ENCODE measurements around the gene TRABD2B. TPM values are rescaled to one million over a fixed set of nuclear protein-coding genes. Genes with fewer than 3 reads are reported as not detected.

Gene TRABD2B
- polyA plus RNA-seq, 6 donors from 2014 or later = not detected

- no peak overlapping the region for H3K27ac Mint-ChIP-seq
- H3K36me3 Mint-ChIP-seq = no peaks in the 10 kb centered on the region
- DNase-seq (no peak), ATAC-seq (ENCODE audit: low read depth in 2 of 2) (no peak)
- H3K4me1 Mint-ChIP-seq = no peaks in the 10 kb centered on the region
- no peaks in the 10 kb centered on the region for H3K9me3 Mint-ChIP-seq
- peaks cover 7 to 14% (median 12%) of the 10 kb centered on the region in 3 donors for H3K27me3 Mint-ChIP-seq
- H3K4me3 Mint-ChIP-seq = no peak overlapping the region
Measured at GRCh38 chr1:47893412-47893811, 103.8 kb downstream of the TRABD2B start.

DNA sequence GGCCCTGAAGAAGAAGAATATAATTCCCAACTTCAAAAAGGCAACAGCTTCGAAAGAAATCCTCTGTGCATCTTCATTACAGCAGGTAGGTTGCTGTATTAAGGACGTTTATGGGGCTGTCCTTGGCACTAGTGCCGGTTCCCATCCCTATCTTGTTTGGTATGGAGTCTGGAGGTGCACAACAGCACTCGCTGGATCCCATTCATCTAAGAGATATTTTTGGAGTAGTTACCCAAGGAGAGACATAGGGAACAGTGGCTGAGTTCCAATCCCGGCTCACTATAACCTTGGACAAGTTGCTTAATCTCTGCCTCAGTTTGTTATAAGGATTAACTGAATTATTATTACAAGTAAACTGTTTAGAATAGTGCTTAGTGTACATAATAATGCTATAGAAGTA lies 106.4 kb downstream of the TRABD2B start:
- H3K27me3 Mint-ChIP-seq = peaks cover 8 to 20% (median 14%) of the 10 kb centered on the region in 3 donors
- H3K4me3 Mint-ChIP-seq = no peak overlapping the region
- ATAC-seq (ENCODE audit: low read depth in 2 of 2) = no peak
- DNase-seq = no peak
- H3K4me1 Mint-ChIP-seq = no peaks in the 10 kb centered on the region
- H3K27ac Mint-ChIP-seq = no peak overlapping the region
- no peaks in the 10 kb centered on the region for H3K9me3 Mint-ChIP-seq
- no peaks in the 10 kb centered on the region for H3K36me3 Mint-ChIP-seq

- Mint-ChIP-seq H3K4me3 (no peak overlapping the region), H3K36me3 (no peaks in the 10 kb centered on the region)
- DNase-seq = no peak
Measured at GRCh38 chr1:47888294-47888629, 108.9 kb downstream of the TRABD2B start.

GRCh38 chr1:47887475-47888293 lies 109.5 kb downstream of the TRABD2B start:
- no peak for ATAC-seq (ENCODE audit: low read depth in 2 of 2)
- H3K4me3 Mint-ChIP-seq = no peak overlapping the region
- H3K27ac Mint-ChIP-seq = no peak overlapping the region
- peaks cover 0 to 4% (median 0%) of the 10 kb centered on the region in 7 donors for H3K9me3 Mint-ChIP-seq
- no peaks in the 10 kb centered on the region for H3K36me3 Mint-ChIP-seq
- H3K27me3 Mint-ChIP-seq = peaks cover 14 to 15% (median 15%) of the 10 kb centered on the region in 3 donors
- no peaks in the 10 kb centered on the region for H3K4me1 Mint-ChIP-seq
- no peak for DNase-seq

More at GRCh38 chr1:47888294-47888629, 108.9 kb downstream of the TRABD2B start:
- Mint-ChIP-seq H3K27me3 (peaks cover 14 to 15% (median 15%) of the 10 kb centered on the region in 3 donors), H3K27ac (no peak overlapping the region), H3K4me1 (no peaks in the 10 kb centered on the region), H3K9me3 (peaks cover 0 to 4% (median 0%) of the 10 kb centered on the region in 7 donors)
- ATAC-seq (ENCODE audit: low read depth in 2 of 2) = no peak

DNA sequence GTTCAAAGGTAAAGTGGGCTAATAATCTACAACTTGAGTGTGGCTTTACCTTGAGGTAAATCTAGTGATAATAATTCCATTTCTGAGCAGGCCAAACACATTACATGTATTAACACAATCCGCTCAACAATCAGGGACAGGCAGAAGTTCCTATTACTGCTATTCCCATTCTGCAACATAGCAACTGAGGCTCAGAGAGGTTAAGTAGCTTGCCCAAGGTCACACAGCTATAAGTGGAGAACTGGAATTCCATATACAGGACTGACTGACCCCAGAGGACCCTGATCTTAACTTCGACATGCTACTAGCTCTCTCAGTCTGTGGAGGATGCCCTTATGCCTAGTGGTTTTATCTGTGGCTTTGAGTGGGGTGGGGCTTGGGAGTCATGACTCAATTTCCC lies 110.1 kb downstream of the TRABD2B start:
- DNase-seq (no peak), ATAC-seq (ENCODE audit: low read depth in 2 of 2) (no peak)
- Mint-ChIP-seq H3K9me3 (peaks cover 0 to 4% (median 0%) of the 10 kb centered on the region in 7 donors), H3K4me3 (no peak overlapping the region), H3K27ac (no peak overlapping the region), H3K36me3 (no peaks in the 10 kb centered on the region), H3K4me1 (no peaks in the 10 kb centered on the region), H3K27me3 (peaks cover 15 to 20% (median 15%) of the 10 kb centered on the region in 3 donors)

GRCh38 chr1:47886141-47886540 lies 111.0 kb downstream of the TRABD2B start:
- H3K4me1 Mint-ChIP-seq = no peaks in the 10 kb centered on the region
- no peak overlapping the region for H3K27ac Mint-ChIP-seq
- DNase-seq (no peak), ATAC-seq (ENCODE audit: low read depth in 2 of 2) (no peak)
- H3K36me3 Mint-ChIP-seq = no peaks in the 10 kb centered on the region
- H3K27me3 Mint-ChIP-seq = peaks cover 15 to 21% (median 15%) of the 10 kb centered on the region in 3 donors
- peaks cover 0 to 4% (median 0%) of the 10 kb centered on the region in 7 donors for H3K9me3 Mint-ChIP-seq
- no peak overlapping the region for H3K4me3 Mint-ChIP-seq

DNA sequence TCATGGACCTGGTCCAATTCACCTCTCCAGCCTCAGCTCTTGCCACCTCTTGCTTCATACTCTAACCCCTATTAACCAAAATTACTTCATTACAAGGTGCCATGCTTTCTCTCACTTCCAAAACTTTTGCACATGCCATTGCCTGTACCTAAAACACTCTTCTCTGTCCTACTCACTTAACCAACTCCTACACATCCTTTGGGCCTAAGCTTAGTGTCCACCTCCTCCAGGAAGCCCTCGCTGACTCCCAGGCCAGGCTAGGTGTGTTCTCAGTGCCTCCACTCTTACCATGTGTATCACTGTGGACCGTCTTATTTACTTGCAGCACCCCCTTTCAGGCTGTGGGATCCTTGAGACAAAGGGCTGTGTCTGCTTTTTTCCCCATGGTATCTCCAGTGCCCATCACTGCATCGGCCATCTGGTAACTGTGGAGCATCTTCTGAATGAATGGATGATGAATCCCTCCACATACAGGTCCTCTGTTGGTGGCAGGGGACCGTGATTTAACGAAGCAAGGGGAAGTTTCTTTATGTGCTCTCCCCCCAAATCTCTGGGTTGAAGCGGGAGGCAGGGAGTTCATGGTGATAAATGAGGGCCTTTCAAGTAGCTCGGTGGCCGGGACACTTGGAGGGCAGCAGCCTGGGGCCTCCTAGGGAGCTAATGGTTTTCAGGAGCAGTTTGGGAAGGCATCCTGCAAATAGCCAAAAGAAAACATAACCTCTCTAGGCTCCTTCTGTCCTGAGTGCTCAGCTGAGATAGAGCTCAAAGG lies 111.9 kb downstream of the TRABD2B start:
- no peaks in the 10 kb centered on the region for H3K4me1 Mint-ChIP-seq

GRCh38 chr1:47883963-47884362 lies 113.2 kb downstream of the TRABD2B start:
- ATAC-seq (ENCODE audit: low read depth in 2 of 2) (no peak), DNase-seq (no peak)
- Mint-ChIP-seq H3K27me3 (peaks cover 10 to 20% (median 14%) of the 10 kb centered on the region in 3 donors), H3K27ac (no peak overlapping the region), H3K9me3 (peaks cover 0 to 4% (median 0%) of the 10 kb centered on the region in 7 donors), H3K36me3 (no peaks in the 10 kb centered on the region), H3K4me1 (no peaks in the 10 kb centered on the region), H3K4me3 (no peak overlapping the region)

More for the DNA sequence above, 111.9 kb downstream of the TRABD2B start:
- H3K36me3 Mint-ChIP-seq = no peaks in the 10 kb centered on the region
- peaks cover 0 to 4% (median 0%) of the 10 kb centered on the region in 7 donors for H3K9me3 Mint-ChIP-seq
- no peak overlapping the region for H3K4me3 Mint-ChIP-seq
- H3K27me3 Mint-ChIP-seq = peaks cover 15 to 21% (median 15%) of the 10 kb centered on the region in 3 donors
- ATAC-seq (ENCODE audit: low read depth in 2 of 2) (no peak), DNase-seq (no peak)
- no peak overlapping the region for H3K27ac Mint-ChIP-seq

DNA sequence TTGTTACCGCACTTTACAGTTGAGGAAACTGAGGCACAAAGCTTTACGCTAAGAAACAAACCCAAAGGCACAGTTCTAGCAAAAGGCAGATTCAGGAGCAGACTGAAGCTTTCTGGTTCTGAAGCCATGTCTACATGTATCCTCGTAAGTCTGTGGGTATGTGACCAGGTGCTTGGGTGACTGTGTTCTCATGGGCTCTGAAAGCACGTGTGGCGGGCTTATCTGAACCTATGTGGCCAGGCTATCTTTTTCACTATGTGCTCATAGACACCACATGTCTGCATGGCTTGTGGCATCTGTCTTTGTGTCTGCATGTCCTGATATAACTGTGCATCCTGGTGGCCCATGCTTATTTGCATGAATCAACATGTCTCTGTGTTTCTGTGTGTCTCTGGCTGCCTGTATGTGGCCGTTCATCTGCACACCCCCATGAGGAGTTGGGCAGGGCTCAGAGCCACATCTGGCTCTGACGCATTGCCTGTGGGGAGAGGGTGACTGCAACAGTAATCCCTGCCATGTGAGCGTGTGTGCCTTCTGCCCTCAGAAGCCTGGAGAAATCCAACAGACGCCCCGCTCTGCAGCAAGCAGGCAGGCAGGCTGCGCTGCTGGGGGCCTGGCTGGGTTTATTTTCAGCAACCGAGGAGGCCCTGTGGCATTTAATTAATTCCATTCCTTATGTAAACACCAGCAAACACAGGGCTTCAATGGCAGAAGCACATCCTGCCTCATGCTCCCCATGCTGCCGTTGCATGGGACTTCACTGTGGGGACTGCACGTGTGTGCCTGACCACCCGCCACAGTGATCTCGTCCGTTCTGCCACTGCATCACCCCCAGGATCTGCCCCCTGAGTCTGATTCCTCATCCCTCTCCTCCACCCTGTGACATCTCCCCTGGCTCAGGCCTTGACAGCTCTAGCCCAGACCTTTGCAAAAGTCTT lies 115.4 kb downstream of the TRABD2B start:
- no peak for DNase-seq
- Mint-ChIP-seq H3K27me3 (peaks cover 8 to 17% (median 10%) of the 10 kb centered on the region in 3 donors), H3K36me3 (no peaks in the 10 kb centered on the region), H3K27ac (no peak overlapping the region), H3K4me3 (no peak overlapping the region), H3K9me3 (peaks cover 0 to 4% (median 0%) of the 10 kb centered on the region in 7 donors), H3K4me1 (no peaks in the 10 kb centered on the region)
- no peak for ATAC-seq (ENCODE audit: low read depth in 2 of 2)

GRCh38 chr1:47876587-47876963 lies 120.6 kb downstream of the TRABD2B start:
- Mint-ChIP-seq H3K9me3 (no peaks in the 10 kb centered on the region), H3K4me1 (no peaks in the 10 kb centered on the region), H3K4me3 (no peak overlapping the region), H3K27ac (no peak overlapping the region), H3K36me3 (no peaks in the 10 kb centered on the region), H3K27me3 (peaks cover 0 to 12% (median 3%) of the 10 kb centered on the region in 3 donors)
- DNase-seq = no peak
- no peak for ATAC-seq (ENCODE audit: low read depth in 2 of 2)

- Mint-ChIP-seq H3K4me3 (no peak overlapping the region), H3K27me3 (peaks cover 0 to 12% (median 5%) of the 10 kb centered on the region in 3 donors), H3K9me3 (peaks cover 0 to 2% (median 0%) of the 10 kb centered on the region in 7 donors), H3K27ac (no peak overlapping the region), H3K36me3 (no peaks in the 10 kb centered on the region), H3K4me1 (no peaks in the 10 kb centered on the region)
- no peak for DNase-seq
- ATAC-seq (ENCODE audit: low read depth in 2 of 2) = no peak
Measured at GRCh38 chr1:47875831-47876586, 121.2 kb downstream of the TRABD2B start.

GRCh38 chr1:47875036-47875435 lies 122.1 kb downstream of the TRABD2B start:
- Mint-ChIP-seq H3K27me3 (peaks cover 0 to 12% (median 10%) of the 10 kb centered on the region in 3 donors), H3K9me3 (peaks cover 0 to 2% (median 0%) of the 10 kb centered on the region in 7 donors), H3K4me3 (no peak overlapping the region), H3K36me3 (no peaks in the 10 kb centered on the region), H3K27ac (no peak overlapping the region), H3K4me1 (no peaks in the 10 kb centered on the region)
- ATAC-seq (ENCODE audit: low read depth in 2 of 2) (no peak), DNase-seq (no peak)
